ENCODE data around the gene INPP5D. TPM values are rescaled to one million over a fixed set of nuclear protein-coding genes. Genes with fewer than 3 reads are reported as not detected.

INPP5D gene
- total and polyA plus RNA-seq, 2 of the 13 experiments (the other 11 are each of a cell fraction or from before 2014, with no cell fraction given), result 16.7 to 18.0 TPM

GRCh38 chr2:233013027-233013461 lies 47.1 kb upstream of the INPP5D start, which contains the start of gene NGEF (continued):
- peak; percentile 87; the same call in 1 of the 2 replicates for TF ChIP-seq ZNF691 (CRISPR knock-in tag; IDR thresholded peaks at IDR 0.05; ENCODE audit: borderline replicate concordance, low read depth)
- no peak for TF ChIP-seq SOX6 (IDR thresholded peaks at IDR 0.05)
- peak; percentile 83 for TF ChIP-seq SOX6 (CRISPR knock-in tag; IDR thresholded peaks at IDR 0.05)
- TF ChIP-seq BHLHE40 (IDR thresholded peaks at IDR 0.05; ENCODE audit: low read length), result peak; percentile 6; the same call in 1 of the 2 replicates
- TF ChIP-seq ZNF503 (CRISPR knock-in tag; IDR thresholded peaks at IDR 0.05), result peak; percentile 66; the same call in 1 of the 2 replicates
- TF ChIP-seq SKI (IDR thresholded peaks at IDR 0.05; ENCODE audit: partially characterized antibody), result peak; percentile 66
- no peak for TF ChIP-seq ZSCAN29 (CRISPR knock-in tag; conservative IDR thresholded peaks at IDR 0.05)
- TF ChIP-seq ZBTB39 (CRISPR knock-in tag; IDR thresholded peaks at IDR 0.05), result peak; percentile 71; the same call in 1 of the 2 replicates
- TF ChIP-seq TRIM22 (IDR thresholded peaks at IDR 0.05), result no peak
- peak; percentile 91 for TF ChIP-seq ZBTB7B (CRISPR knock-in tag; IDR thresholded peaks at IDR 0.05)
- peak; percentile 57; the same call in 1 of the 2 replicates for TF ChIP-seq SP4 (CRISPR knock-in tag; IDR thresholded peaks at IDR 0.05)
- no peak for TF ChIP-seq TBX3 (IDR thresholded peaks at IDR 0.05; ENCODE audit: borderline replicate concordance)
- peak; percentile 79 for TF ChIP-seq THAP11 (CRISPR knock-in tag; IDR thresholded peaks at IDR 0.05)
- TF ChIP-seq POLR2G (IDR thresholded peaks at IDR 0.05; ENCODE audit: low read depth, low read length), result peak; percentile 95
- peak; percentile 87 for TF ChIP-seq FOXK2 (IDR thresholded peaks at IDR 0.05)
- TF ChIP-seq YEATS2 (CRISPR knock-in tag; IDR thresholded peaks at IDR 0.05; ENCODE audit: borderline replicate concordance), result peak; percentile 76; the same call in 1 of the 2 replicates
- TF ChIP-seq ETV6 (CRISPR knock-in tag; conservative IDR thresholded peaks at IDR 0.05), result peak; percentile 90; the same call in 1 of the 2 replicates
- peak; percentile 72; the same call in 1 of the 2 replicates for TF ChIP-seq ZBTB20 (CRISPR knock-in tag; IDR thresholded peaks at IDR 0.05; ENCODE audit: borderline replicate concordance, low read depth)
- peak; percentile 75; the same call in 1 of the 2 replicates for TF ChIP-seq MYNN (CRISPR knock-in tag; IDR thresholded peaks at IDR 0.05; ENCODE audit: low read depth)
- TF ChIP-seq RAD51 (IDR thresholded peaks at IDR 0.05; ENCODE audit: borderline replicate concordance), result no peak
- TF ChIP-seq TFDP2 (CRISPR knock-in tag; IDR thresholded peaks at IDR 0.05), result peak; percentile 68
- TF ChIP-seq ZNF556 (CRISPR knock-in tag; IDR thresholded peaks at IDR 0.05; ENCODE audit: borderline replicate concordance), result peak; percentile 91; the same call in 1 of the 2 replicates
- TF ChIP-seq GABPB1 (CRISPR knock-in tag; IDR thresholded peaks at IDR 0.05), result peak; percentile 83
- no peak for TF ChIP-seq RARG (CRISPR knock-in tag; IDR thresholded peaks at IDR 0.05; ENCODE audit: low read depth)
- peak; percentile 58; the same call in 1 of the 2 replicates for TF ChIP-seq ATF7-NPFF (CRISPR knock-in tag; IDR thresholded peaks at IDR 0.05; ENCODE audit: low read depth)
